ENCODE results near the gene C1QTNF5.

The C1QTNF5 gene

GRCh38 chr11:119335655-119336543 is 4.8 kb downstream of the C1QTNF5 start:
- DNase-seq, result no peak

GRCh38 chr11:119335091-119335654 is 5.5 kb downstream of the C1QTNF5 start:
- DNase-seq, result no peak

- peak; percentile 93 for DNase-seq
Observed at GRCh38 chr11:119334174-119334930, 6.3 kb downstream of the C1QTNF5 start, which contains the start of gene RNF26. RNF26 (plus strand) TSS chr11:119334527; CDS start chr11:119335123, 596 bp downstream.

GRCh38 chr11:119332111-119332765 is 8.4 kb downstream of the C1QTNF5 start:
- no peak for DNase-seq

- DNase-seq, result no peak
Observed at GRCh38 chr11:119330237-119330636, 10.4 kb downstream of the C1QTNF5 start.

GRCh38 chr11:119329320-119329719 is 11.4 kb downstream of the C1QTNF5 start:
- DNase-seq, result no peak

GRCh38 chr11:119324189-119324588 is 16.5 kb downstream of the C1QTNF5 start:
- no peak for DNase-seq

- peak; percentile 35 for DNase-seq
Observed at GRCh38 chr11:119323532-119324033, 17.1 kb downstream of the C1QTNF5 start.

GRCh38 chr11:119322921-119323531 is 17.7 kb downstream of the C1QTNF5 start:
- no peak for DNase-seq

- DNase-seq, result no peak
Observed at GRCh38 chr11:119322360-119322739, 18.3 kb downstream of the C1QTNF5 start.

GRCh38 chr11:119320776-119321524 is 19.7 kb downstream of the C1QTNF5 start:
- DNase-seq, result peak; percentile 59

- DNase-seq, result no peak
Observed at GRCh38 chr11:119320240-119320775, 20.4 kb downstream of the C1QTNF5 start.

- no peak for DNase-seq
Observed at GRCh38 chr11:119319700-119320239, 20.9 kb downstream of the C1QTNF5 start.

GRCh38 chr11:119319136-119319699 is 21.5 kb downstream of the C1QTNF5 start:
- no peak for DNase-seq

- no peak for DNase-seq
Observed at GRCh38 chr11:119318240-119319135, 22.2 kb downstream of the C1QTNF5 start.

- DNase-seq, result no peak
Observed at GRCh38 chr11:119317592-119318239, 23.0 kb downstream of the C1QTNF5 start.

- no peak for DNase-seq
Observed at GRCh38 chr11:119316729-119317591, 23.7 kb downstream of the C1QTNF5 start, which contains the start of gene MCAM. MCAM (minus strand) TSS chr11:119317130; CDS start chr11:119317101, 29 bp downstream.
